ENCODE results near the gene KDM3B.
A peak's percentile ranks its signal among the peaks of the same experiment; 100 is the strongest.

Gene KDM3B

DNA sequence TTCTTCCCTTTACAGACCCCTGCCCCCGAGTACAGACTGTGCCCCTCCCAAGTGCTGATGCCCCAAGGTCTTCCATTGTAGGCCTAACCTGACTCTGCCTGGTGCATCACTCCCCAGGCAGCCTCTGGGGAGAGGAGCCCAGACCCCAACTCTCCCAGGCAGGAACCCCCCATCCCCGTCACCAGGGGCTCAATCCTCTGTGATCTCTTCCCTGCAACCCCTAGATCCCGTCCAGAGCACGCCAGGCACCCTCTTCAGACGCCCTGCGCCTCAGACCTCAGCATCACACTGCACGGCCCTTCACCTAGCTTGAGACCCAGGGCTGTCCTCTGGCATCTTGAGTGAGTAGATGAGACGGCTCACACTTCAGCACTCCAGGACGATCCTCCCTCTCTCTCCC, 106.4 kb downstream of the KDM3B start:
- H3K27ac ChIP-seq (ENCODE audit: poor library complexity, severe bottlenecking) = no peak overlapping the region
- DNase-seq (ENCODE audit: low spot score) (no peak), ATAC-seq (ENCODE audit: low read depth) (no peak)
- no peaks in the 10 kb centered on the region for H3K36me3 ChIP-seq (ENCODE audit: low read depth)
- no peaks in the 10 kb centered on the region for H3K4me1 ChIP-seq (ENCODE audit: insufficient read depth, poor library complexity, severe bottlenecking)
- H3K27me3 ChIP-seq (ENCODE audit: insufficient read depth, poor library complexity, severe bottlenecking) = no peaks in the 10 kb centered on the region
- no peak overlapping the region for H3K4me3 ChIP-seq (ENCODE audit: severe bottlenecking)
- no peaks in the 10 kb centered on the region for H3K9me3 ChIP-seq (ENCODE audit: severe bottlenecking)
- TF ChIP-seq, protein P1, sequence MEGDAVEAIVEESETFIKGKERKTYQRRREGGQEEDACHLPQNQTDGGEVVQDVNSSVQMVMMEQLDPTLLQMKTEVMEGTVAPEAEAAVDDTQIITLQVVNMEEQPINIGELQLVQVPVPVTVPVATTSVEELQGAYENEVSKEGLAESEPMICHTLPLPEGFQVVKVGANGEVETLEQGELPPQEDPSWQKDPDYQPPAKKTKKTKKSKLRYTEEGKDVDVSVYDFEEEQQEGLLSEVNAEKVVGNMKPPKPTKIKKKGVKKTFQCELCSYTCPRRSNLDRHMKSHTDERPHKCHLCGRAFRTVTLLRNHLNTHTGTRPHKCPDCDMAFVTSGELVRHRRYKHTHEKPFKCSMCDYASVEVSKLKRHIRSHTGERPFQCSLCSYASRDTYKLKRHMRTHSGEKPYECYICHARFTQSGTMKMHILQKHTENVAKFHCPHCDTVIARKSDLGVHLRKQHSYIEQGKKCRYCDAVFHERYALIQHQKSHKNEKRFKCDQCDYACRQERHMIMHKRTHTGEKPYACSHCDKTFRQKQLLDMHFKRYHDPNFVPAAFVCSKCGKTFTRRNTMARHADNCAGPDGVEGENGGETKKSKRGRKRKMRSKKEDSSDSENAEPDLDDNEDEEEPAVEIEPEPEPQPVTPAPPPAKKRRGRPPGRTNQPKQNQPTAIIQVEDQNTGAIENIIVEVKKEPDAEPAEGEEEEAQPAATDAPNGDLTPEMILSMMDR (IDR thresholded peaks at IDR 0.05; ENCODE audit: poor library complexity, severe bottlenecking) = no peak

DNA sequence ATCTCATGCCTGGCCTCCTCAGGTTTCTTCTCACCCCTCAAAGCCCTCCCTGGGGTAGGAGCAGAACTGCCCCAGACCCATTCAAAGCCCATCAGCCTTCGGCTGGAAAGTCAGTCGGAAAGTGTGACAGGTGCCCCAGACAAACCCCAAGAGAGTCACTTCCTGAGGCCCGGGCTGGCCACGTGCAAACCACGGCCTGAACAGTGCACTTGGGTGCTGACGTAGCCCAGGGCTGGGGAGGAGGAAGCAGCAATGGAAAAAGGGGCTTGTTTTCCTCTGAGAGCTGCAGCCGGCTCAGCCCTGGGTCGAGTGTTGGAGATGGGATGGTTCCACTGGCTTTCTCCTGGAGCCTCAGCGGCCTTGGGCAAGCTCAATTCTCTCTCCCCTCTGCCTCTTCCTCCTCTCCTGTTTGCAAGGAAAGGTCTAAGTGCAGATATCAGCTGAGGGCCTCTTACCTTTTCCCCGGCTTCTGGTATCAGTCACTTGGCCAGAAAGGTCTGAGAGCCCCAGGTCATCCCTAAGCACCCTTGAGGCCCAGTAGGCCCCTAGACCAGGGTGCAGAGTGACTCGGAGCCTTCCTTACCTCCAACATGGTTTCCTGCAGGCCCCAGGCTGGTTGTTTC, 106.9 kb downstream of the KDM3B start:
- TF ChIP-seq, protein P1 (IDR thresholded peaks at IDR 0.05; ENCODE audit: poor library complexity, severe bottlenecking) = no peak
- no peak overlapping the region for H3K27ac ChIP-seq (ENCODE audit: poor library complexity, severe bottlenecking)
- no peak for ATAC-seq (ENCODE audit: low read depth)
- no peaks in the 10 kb centered on the region for H3K27me3 ChIP-seq (ENCODE audit: insufficient read depth, poor library complexity, severe bottlenecking)
- DNase-seq (ENCODE audit: low spot score) = no peak
- H3K4me3 ChIP-seq (ENCODE audit: severe bottlenecking) = no peak overlapping the region
- no peaks in the 10 kb centered on the region for H3K9me3 ChIP-seq (ENCODE audit: severe bottlenecking)
- no peaks in the 10 kb centered on the region for H3K4me1 ChIP-seq (ENCODE audit: insufficient read depth, poor library complexity, severe bottlenecking)
- H3K36me3 ChIP-seq (ENCODE audit: low read depth) = no peaks in the 10 kb centered on the region

DNA sequence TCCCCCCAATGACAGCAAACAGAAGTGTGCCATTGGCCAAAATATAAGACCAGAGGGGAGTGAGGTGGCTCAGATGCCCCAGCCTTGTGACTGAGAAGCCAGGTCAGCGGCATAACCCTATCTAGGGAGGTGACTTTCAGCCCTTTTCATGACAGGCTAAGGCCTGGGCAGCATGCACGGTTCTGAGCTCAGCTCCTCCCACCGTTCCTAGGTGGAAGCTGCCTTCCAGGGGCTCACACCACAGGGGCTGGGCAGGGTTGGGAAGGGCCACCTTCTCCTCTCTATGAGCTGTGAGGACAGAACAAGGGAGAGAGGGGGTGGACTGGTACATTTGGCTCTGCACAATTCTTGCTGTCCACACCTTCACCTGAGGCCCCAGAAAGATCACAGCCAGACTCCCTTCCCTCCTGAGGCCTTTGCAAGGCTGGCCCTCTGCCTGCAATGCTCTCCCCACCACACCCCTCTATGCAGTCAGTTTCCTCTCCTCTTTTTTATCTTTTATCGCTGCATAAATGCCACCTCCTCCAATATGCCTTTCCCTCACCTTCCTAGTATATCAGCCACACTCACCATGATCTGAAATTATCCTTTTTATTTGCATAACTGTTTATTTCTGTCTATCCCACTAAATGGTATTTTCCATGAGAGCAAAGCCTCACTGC, 107.7 kb downstream of the KDM3B start:
- no peak overlapping the region for H3K27ac ChIP-seq (ENCODE audit: poor library complexity, severe bottlenecking)
- no peak for ATAC-seq (ENCODE audit: low read depth)
- no peak overlapping the region for H3K4me3 ChIP-seq (ENCODE audit: severe bottlenecking)
- H3K27me3 ChIP-seq (ENCODE audit: insufficient read depth, poor library complexity, severe bottlenecking) = no peaks in the 10 kb centered on the region
- TF ChIP-seq, protein P1 (IDR thresholded peaks at IDR 0.05; ENCODE audit: poor library complexity, severe bottlenecking) = no peak
- no peaks in the 10 kb centered on the region for H3K9me3 ChIP-seq (ENCODE audit: severe bottlenecking)
- H3K4me1 ChIP-seq (ENCODE audit: insufficient read depth, poor library complexity, severe bottlenecking) = no peaks in the 10 kb centered on the region
- no peak for DNase-seq (ENCODE audit: low spot score)
- H3K36me3 ChIP-seq (ENCODE audit: low read depth) = no peaks in the 10 kb centered on the region

DNA sequence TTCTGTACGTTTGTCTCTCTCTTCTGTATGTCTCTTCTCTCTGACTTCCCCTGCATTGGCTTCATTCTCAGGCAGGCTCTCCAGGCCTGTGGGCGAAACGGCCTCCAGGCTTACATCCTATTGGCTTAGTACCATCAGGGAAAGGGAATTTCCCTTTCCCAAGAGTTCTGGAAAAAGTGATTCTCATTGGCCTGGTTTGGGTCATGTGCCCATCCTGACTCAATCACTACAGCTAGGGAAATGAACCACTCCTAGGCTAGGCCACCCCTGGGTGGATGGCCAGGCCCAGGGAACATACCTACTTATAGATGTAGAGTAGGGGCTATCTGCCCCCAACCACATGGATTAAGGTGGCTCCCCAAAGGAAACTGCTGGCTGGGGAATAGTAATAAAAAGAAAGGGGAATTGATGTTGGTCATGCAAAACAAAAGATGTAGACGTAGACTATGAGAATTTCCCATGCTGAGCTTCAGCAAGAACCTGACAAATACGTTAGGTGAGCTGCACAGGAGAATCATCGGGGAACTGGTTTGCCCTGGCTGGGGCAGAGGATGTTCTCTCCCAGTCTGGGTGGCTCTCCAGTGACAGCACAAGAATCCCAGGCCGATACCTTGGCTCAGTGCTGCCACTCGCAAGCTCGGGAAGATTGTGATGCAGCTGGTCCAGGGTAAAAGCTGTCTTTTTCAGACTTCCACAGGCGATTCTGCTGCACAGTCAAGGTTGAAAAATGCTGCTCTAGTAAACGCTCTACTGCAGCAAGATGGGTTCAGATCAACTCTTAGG, 109.0 kb downstream of the KDM3B start:
- peak; percentile 2; the same call in 1 of the 3 replicates for ATAC-seq (ENCODE audit: low read depth)
- TF ChIP-seq, protein P1 (IDR thresholded peaks at IDR 0.05; ENCODE audit: poor library complexity, severe bottlenecking) = no peak
- H3K4me3 ChIP-seq (ENCODE audit: severe bottlenecking) = no peak overlapping the region
- no peaks in the 10 kb centered on the region for H3K9me3 ChIP-seq (ENCODE audit: severe bottlenecking)
- peaks cover 9% of the 10 kb centered on the region for H3K36me3 ChIP-seq (ENCODE audit: low read depth)
- no peak overlapping the region for H3K27ac ChIP-seq (ENCODE audit: poor library complexity, severe bottlenecking)
- H3K4me1 ChIP-seq (ENCODE audit: insufficient read depth, poor library complexity, severe bottlenecking) = no peaks in the 10 kb centered on the region
- DNase-seq (ENCODE audit: low spot score) = no peak
- H3K27me3 ChIP-seq (ENCODE audit: insufficient read depth, poor library complexity, severe bottlenecking) = no peaks in the 10 kb centered on the region
